Measurements from ENCODE around the gene ADGRL3.

DNA sequence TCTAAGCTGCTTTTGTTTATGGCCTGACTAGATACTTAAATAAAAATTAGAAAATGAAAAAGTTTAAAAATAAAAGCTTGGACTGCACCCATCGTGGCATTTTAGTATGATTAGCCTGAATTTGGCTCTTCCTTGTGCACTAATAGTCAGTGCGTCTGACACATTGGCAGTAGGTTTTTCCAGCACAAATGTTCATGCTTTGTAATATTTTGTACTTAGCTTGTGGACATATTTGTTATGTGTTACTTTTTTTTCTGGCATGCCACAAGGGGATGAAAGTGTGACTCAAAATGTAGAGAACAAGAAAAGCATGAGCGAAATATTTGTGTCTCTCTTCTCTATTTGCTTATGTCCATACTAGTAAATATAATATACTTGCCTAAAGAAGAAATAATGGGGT is 359.3 kb downstream of the ADGRL3 start:
- no peak for TF ChIP-seq EZH2 (IDR thresholded peaks at IDR 0.05; ENCODE audit: borderline replicate concordance, low read depth, low read length, severe bottlenecking)
- TF ChIP-seq, protein P1, sequence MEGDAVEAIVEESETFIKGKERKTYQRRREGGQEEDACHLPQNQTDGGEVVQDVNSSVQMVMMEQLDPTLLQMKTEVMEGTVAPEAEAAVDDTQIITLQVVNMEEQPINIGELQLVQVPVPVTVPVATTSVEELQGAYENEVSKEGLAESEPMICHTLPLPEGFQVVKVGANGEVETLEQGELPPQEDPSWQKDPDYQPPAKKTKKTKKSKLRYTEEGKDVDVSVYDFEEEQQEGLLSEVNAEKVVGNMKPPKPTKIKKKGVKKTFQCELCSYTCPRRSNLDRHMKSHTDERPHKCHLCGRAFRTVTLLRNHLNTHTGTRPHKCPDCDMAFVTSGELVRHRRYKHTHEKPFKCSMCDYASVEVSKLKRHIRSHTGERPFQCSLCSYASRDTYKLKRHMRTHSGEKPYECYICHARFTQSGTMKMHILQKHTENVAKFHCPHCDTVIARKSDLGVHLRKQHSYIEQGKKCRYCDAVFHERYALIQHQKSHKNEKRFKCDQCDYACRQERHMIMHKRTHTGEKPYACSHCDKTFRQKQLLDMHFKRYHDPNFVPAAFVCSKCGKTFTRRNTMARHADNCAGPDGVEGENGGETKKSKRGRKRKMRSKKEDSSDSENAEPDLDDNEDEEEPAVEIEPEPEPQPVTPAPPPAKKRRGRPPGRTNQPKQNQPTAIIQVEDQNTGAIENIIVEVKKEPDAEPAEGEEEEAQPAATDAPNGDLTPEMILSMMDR (IDR thresholded peaks at IDR 0.05; ENCODE audit: borderline replicate concordance, extremely low read depth, low read length, poor library complexity, severe bottlenecking), result no peak
